ENCODE data around the gene NMNAT2. TPM values are rescaled to one million over a fixed set of nuclear protein-coding genes. Genes with fewer than 3 reads are reported as not detected.

The NMNAT2 gene
- total RNA-seq, 1 experiment from 2014 or later, result 8.2 TPM

DNA sequence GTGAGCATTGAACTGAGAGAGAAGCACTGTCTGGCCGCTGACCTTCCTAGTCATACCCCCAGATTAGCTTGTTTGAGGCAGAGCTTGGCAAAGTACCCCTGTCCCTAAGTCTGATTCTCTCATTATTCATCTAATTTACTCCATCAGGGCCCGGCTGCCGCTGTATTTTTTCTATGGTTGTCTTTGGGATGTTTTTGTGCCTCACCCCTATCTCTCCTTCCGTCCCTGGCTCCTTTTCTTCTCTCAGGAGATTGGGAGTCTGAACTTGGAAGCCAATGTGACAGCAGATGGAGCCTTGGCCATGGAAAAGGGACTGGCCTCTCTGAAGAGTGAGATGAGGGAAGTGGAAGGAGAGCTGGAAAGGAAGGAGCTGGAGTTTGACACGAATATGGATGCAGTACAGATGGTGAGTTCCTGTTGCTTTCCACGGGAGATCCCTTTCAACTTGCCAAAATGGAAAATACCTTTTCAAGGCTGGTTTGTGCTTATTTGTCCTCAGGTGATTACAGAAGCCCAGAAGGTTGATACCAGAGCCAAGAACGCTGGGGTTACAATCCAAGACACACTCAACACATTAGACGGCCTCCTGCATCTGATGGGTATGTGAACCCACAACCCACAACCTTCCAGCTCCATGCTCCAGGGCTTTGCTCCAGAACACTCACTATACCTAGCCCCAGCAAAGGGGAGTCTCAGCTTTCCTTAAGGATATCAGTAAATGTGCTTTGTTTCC, 178.2 kb downstream of the NMNAT2 start:
- DNase-seq (ENCODE audit: low read depth), result no peak

GRCh38 chr1:183239220-183239742, 178.9 kb downstream of the NMNAT2 start:
- no peak for DNase-seq (ENCODE audit: low read depth)

- DNase-seq (ENCODE audit: low read depth), result peak; percentile 95
These were observed 180.1 kb downstream of the NMNAT2 start for GRCh38 chr1:183238071-183238470.

DNA sequence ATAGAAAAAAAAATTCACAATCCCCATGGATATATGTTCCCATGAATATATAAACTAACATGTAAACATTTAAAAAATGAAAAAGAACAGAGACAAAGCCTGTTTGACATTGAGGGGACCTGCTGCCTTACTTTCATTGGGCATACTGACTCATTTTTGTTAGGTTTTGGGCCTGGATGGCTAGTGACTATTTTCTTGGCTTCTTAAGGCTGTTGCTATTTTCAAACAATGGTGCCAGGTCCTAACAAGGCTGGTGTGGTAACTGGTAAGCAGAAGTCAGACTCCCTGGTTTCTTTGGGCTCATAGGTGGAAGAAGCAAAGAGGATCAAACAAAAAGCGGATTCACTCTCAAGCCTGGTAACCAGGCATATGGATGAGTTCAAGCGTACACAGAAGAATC, 181.1 kb downstream of the NMNAT2 start:
- DNase-seq (ENCODE audit: low read depth), result peak; percentile 62

GRCh38 chr1:183236158-183236725, 181.9 kb downstream of the NMNAT2 start:
- peak; percentile 47 for DNase-seq (ENCODE audit: low read depth)

DNA sequence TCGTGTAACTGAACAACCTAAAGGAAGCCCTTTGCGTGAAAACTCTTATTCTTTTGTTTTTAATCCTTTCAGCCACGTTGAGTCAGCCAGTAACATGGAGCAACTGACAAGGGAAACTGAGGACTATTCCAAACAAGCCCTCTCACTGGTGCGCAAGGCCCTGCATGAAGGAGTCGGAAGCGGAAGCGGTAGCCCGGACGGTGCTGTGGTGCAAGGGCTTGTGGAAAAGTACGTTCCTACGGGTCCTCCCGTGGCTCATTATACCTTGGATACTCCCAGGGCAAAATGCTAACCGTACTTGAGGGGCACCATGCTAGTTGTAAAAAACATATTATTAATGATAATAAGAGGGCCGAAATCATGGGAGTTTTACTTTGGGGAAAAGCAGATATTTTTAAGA, 182.7 kb downstream of the NMNAT2 start:
- DNase-seq (ENCODE audit: low read depth), result no peak

GRCh38 chr1:183234660-183235476, 183.3 kb downstream of the NMNAT2 start:
- peak; percentile 99 for DNase-seq (ENCODE audit: low read depth)

- DNase-seq (ENCODE audit: low read depth), result no peak
These were observed 185.1 kb downstream of the NMNAT2 start for GRCh38 chr1:183233113-183233512.

- DNase-seq (ENCODE audit: low read depth), result no peak
These were observed 186.6 kb downstream of the NMNAT2 start for GRCh38 chr1:183231545-183231944.

- DNase-seq (ENCODE audit: low read depth), result peak; percentile 96
These were observed 187.8 kb downstream of the NMNAT2 start for GRCh38 chr1:183230413-183230812.

DNA sequence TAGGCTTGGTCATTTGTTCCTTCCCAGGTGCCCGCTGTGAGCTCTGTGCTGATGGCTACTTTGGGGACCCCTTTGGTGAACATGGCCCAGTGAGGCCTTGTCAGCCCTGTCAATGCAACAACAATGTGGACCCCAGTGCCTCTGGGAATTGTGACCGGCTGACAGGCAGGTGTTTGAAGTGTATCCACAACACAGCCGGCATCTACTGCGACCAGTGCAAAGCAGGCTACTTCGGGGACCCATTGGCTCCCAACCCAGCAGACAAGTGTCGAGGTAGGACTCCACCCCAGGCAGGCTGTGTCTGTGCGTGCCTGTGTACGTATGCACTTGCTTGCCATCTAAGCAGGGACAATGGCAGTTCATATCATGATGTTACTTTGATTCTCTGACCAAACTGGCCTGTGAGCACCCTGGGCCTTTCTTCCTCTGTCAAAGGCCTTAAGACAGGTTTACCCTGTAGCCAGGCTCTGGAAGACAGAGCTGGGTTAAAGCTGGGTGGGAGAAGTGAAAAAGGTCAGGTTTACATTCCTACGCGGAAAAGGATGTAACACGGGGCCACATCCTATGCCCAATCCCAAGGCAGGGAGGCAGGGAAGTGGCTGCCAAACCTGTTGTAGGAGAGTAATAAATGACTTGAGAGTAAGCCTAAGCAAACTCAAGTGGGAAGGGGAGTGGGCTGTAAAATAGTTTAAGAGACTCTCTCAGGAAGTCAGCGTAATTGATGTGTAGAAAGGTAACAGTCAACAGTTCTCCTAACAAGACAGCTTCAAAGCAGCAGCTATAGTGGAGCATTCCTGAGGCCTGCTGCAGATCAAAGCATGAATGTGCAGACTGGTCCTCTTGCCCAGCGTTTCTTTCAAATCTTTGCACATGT, 189.6 kb downstream of the NMNAT2 start:
- no peak for DNase-seq (ENCODE audit: low read depth)

DNA sequence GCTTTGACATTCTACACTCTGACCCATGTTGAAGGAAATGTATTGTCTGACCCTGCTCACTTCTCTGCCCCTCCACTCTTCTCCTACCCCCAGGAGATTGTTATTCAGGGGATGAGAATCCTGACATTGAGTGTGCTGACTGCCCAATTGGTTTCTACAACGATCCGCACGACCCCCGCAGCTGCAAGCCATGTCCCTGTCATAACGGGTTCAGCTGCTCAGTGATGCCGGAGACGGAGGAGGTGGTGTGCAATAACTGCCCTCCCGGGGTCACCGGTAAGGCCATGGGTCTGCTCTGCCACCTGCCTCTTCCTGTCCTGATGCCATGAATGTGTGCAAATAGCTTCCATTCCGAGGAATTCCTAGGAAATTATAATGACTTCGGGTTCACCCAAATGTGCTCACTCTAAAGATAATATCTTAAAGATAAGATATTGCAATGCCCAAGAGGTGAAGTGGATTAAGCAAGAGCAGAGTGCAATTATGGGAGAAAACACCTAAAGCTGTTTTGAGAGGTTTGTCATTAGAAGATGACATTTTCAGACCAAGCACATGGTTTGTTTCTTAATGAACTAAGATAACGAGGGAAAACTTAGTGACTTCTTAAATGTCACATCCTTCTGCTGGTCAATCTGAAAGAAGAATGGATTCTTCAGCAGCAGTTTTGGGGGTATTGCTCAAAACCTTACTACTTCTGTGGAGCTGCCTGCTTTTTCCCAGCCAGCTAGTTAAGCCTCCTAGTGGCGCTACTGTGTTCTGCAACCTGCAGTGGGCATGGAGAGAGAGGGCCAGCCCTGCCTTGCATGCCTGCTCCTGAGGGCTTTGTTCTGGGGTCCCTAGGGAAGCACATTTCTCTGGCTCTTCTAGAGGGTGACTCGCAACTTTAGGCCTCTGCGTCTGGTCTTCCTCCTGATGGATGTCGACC, 190.5 kb downstream of the NMNAT2 start:
- peak; percentile 57 for DNase-seq (ENCODE audit: low read depth)

DNA sequence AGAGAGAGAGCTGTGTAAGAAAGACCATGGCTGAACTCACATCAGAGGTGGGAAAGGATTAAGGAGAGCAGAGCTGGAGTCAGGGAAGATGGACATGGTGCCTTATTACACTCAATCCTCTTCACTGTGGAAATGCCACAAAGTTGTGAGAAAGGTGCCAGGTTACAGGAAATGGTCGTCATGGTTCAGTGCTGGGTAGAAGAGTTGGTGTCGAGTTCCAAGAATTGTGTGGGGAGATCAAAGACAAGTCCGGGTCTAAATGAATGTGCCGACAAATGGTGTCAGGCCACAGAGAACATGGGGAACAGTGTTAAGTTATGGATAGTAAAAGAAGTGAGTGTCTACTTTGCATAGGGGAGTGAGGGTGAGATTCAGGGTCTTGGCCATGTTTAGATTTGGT, 191.2 kb downstream of the NMNAT2 start:
- DNase-seq (ENCODE audit: low read depth), result peak; percentile 45

DNA sequence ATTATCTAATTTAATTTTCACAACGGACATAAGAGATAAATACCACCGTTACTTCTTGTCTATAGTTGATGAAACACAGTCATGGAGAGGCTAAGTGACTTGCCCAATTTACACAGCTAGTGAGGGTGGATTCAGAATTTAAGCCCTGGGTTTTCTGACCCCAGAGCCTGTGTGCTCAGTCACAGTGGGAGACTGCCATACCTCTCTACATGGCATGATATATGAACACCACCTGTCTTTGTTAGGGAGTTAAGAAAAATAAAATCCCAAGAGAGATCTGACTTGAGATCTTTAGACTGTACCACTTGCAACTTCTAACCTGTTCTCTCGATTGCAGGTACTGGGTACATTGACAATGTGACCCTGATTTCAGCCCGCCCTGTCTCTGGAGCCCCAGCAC, 191.8 kb downstream of the NMNAT2 start:
- no peak for DNase-seq (ENCODE audit: low read depth)

DNA sequence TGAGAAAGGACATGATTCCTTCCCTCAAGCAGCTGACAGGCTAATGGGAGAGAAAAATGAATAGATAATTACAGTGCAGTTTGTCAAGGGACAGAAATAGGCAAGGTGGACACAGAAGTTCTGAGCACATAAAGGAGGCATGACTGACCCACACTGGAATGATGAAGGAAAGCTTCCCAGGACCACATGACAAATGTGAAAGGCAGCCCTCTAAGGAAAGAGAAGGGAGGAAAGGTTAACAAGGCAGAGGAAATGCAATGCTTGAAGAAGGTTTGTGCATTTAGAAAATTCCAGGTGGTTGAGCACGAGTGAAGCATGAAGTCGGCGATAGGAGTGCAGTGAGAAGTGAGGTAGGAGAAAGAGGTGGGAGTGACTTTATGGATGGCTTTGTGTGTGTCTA, 194.7 kb downstream of the NMNAT2 start:
- peak; percentile 41 for DNase-seq (ENCODE audit: low read depth)

- DNase-seq (ENCODE audit: low read depth), result no peak
These were observed 195.3 kb downstream of the NMNAT2 start for GRCh38 chr1:183222909-183223308.

GRCh38 chr1:183219616-183220009, 198.6 kb downstream of the NMNAT2 start:
- DNase-seq (ENCODE audit: low read depth), result no peak

GRCh38 chr1:183218971-183219615, 199.1 kb downstream of the NMNAT2 start:
- DNase-seq (ENCODE audit: low read depth), result no peak

GRCh38 chr1:183218027-183218618, 200.1 kb downstream of the NMNAT2 start:
- no peak for DNase-seq (ENCODE audit: low read depth)

- DNase-seq (ENCODE audit: low read depth), result no peak
These were observed 202.2 kb downstream of the NMNAT2 start for GRCh38 chr1:183215936-183216335.

All from M059J (cell line).